ENCODE results near the gene LCN6. TPM values are rescaled to one million over a fixed set of nuclear protein-coding genes. Genes with fewer than 3 reads are reported as not detected.
"Not testable (repeated sequence)": the region's sequence is repeated elsewhere in the genome, so short reads cannot be mapped to it uniquely, and the experiment has no call there.

Gene LCN6
- total RNA-seq, 2 donors from 2014 or later, result 0.56 to 1.2 TPM

DNA sequence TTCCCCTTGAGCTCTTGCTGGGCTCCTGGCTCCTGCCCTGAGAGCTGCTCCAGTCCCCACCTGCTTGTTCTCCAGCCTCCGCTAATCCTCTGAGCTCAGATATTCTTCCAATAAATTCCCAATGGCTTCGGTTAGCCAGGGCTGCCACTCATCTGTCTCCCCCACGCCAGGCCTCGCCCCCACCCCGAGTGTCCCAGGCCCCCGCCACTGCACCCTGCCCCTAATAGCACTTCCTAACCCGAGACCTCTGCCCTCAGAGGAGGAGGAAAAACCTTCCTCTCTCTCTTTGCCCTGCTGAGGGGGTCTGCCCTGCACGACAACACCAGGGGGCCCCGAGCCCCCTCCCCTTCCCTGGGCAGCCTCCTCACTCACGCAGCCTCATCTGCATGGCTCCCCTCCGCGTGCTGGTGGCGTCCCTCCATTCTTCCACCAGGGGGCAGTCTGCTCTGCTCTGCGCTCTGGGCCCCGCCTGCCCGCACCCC is 21.4 kb upstream of the LCN6 start:
- Histone ChIP-seq H3K9me3 (no peaks in the 10 kb centered on the region), H3K4me3 (no peak overlapping the region), H3K27me3 (no peaks in the 10 kb centered on the region), H3K27ac (no peak overlapping the region), H3K9ac (ENCODE audit: low read depth in 2 of 2, low read length in 2 of 2) (peak overlapping the region in 1 of 2 donors; percentile 12), H3K4me1 (no peaks in the 10 kb centered on the region), H3K36me3 (no peaks in the 10 kb centered on the region)
- peak; percentile 51 for DNase-seq
- peak; percentile 34 for TF ChIP-seq CTCF (IDR thresholded peaks at IDR 0.05)
- intact Hi-C loops (cut with DNase I), result no loop called here

DNA sequence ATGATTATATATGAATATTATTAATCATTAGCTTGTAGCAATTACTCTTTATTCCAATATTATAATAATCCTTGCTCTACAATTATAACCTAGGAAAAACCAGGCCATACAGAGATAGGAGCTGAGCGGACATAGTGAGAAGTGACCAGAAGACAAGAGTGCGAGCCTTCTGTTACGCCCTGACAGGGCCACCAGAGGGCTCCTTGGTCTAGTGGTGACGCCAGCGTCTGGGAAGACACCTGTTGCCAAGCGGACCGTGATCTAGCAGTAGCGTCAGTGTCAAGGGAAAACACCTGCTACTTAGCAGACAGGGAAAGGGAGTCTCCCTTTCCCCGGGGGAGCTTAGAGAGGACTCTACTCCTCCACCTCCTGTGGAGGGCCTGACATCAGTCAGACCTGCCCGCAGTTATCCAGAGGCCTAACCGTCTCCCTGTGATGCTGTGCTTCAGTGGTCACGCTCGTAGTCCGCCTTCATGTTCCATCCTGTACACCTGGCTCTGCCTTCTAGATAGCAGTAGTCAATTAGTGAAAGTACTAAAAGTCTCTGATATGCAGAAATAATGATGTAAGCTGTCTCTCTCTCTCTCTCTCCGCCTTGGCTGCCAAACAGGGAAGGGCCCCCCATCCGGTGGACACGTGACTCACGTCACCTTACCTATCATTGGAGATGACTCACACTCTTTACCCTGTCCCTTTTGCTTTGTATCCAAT is 18.2 kb upstream of the LCN6 start:
- H3K27ac ChIP-seq; H3K27me3 ChIP-seq; H3K36me3 ChIP-seq; H3K4me3 ChIP-seq; H3K4me1 ChIP-seq; intact Hi-C loops (cut with DNase I); H3K9me3 ChIP-seq; H3K9ac ChIP-seq (ENCODE audit: low read depth in 2 of 2, low read length in 2 of 2): not testable (repeated sequence)
- peak; percentile 30 for TF ChIP-seq CTCF (IDR thresholded peaks at IDR 0.05)
- peak; percentile 77 for DNase-seq

GRCh38 chr9:136765745-136766409 is 17.6 kb upstream of the LCN6 start:
- H3K27me3 ChIP-seq; DNase-seq; H3K9me3 ChIP-seq; H3K27ac ChIP-seq; H3K9ac ChIP-seq (ENCODE audit: low read depth in 2 of 2, low read length in 2 of 2); intact Hi-C loops (cut with DNase I); H3K36me3 ChIP-seq; H3K4me3 ChIP-seq; H3K4me1 ChIP-seq: not testable (repeated sequence)

GRCh38 chr9:136765041-136765440 is 16.7 kb upstream of the LCN6 start:
- intact Hi-C loops (cut with DNase I), result no loop called here
- Histone ChIP-seq H3K36me3 (no peaks in the 10 kb centered on the region), H3K4me1 (no peaks in the 10 kb centered on the region), H3K27ac (no peak overlapping the region), H3K9me3 (no peaks in the 10 kb centered on the region), H3K4me3 (no peak overlapping the region), H3K27me3 (no peaks in the 10 kb centered on the region), H3K9ac (ENCODE audit: low read depth in 2 of 2, low read length in 2 of 2) (peak overlapping the region; percentile 12 to 35)
- TF ChIP-seq CTCF (IDR thresholded peaks at IDR 0.05), result no peak
- DNase-seq, result no peak

DNA sequence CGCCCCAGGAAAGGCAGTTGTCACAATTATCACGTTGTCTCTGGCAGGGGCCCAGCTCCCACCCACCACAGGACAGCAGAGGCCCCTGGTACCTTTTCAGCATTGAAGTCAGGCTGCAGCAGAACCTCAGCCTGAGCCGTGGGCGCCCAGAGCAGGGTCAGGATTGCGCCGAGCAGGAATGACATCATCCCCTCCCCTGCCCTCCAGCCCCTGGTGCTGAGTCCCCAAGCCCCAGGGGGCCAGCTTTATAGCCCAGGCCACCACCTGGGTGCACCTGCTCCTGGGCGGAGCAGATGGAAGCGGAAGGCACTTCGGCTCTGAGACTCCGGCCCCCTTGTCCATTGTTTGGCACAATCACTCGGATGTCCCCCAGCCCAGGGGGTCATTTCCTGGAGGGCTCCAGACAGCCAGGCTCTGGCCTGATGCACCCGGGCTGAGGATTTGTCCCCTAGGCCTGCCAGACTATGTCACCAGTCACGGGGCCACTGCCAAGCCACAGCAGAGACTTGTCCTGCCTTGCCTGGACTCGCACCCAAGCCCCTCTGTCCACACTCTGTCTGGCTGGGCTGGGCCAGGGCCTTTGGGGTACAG is 16.1 kb upstream of the LCN6 start, which contains the start of gene LCN15:
LCN15 (minus strand) TSS at position 218 of the 591 bp plus-strand sequence; CDS start at position 188, 30 bp downstream.
- no peak for DNase-seq
- intact Hi-C loops (cut with DNase I), result no loop called here
- Histone ChIP-seq H3K4me1 (no peaks in the 10 kb centered on the region), H3K9ac (ENCODE audit: low read depth in 2 of 2, low read length in 2 of 2) (peak within 1 kb of the TSS; percentile 12 to 35), H3K27ac (no peak within 1 kb of the TSS), H3K4me3 (no peak within 1 kb of the TSS), H3K9me3 (no peaks in the 10 kb centered on the region), H3K36me3 (no peaks in the 10 kb centered on the region), H3K27me3 (no peaks in the 10 kb centered on the region)
- no peak for TF ChIP-seq CTCF (IDR thresholded peaks at IDR 0.05)

Data from colonic mucosa (tissue), 4 donors.